GM23248 (cell line): ENCODE measurements around the gene RNF32. TPM values are rescaled to one million over a fixed set of nuclear protein-coding genes. Genes with fewer than 3 reads are reported as not detected.
"Not testable (repeated sequence)": the region's sequence is repeated elsewhere in the genome, so short reads cannot be mapped to it uniquely, and the experiment has no call there.

Experiments used
- DNase-seq: peaks from one replicate; pipeline ENCODE4 v3.0.0-alpha.2; 2015
- H2AFZ ChIP-seq: fragments of 200-600 bp; sonication (generic); 2 replicates; pipeline ENCODE4 v1.6.1; 2016; ENCODE audit warnings: antibody characterized with exemption
- H3F3A ChIP-seq: fragments of 200-600 bp; sonication (generic); 2 replicates; pipeline ENCODE4 v1.6.1; 2016; ENCODE audit warnings: mild to moderate bottlenecking, antibody characterized with exemption, mixed run types; ENCODE audit not compliant: insufficient read depth
- H3K27ac ChIP-seq: fragments of 200-600 bp; sonication (generic); 2 replicates; pipeline ENCODE4 v1.5.1; 2016; ENCODE audit warnings: mild to moderate bottlenecking
- H3K27me3 ChIP-seq: fragments of 200-600 bp; sonication (generic); replicated peaks from 2 replicates; pipeline ENCODE4 v1.6.1; 2016; ENCODE audit warnings: mild to moderate bottlenecking; ENCODE audit not compliant: insufficient read depth
- H3K36me3 ChIP-seq: fragments of 200-600 bp; sonication (generic); 2 replicates; pipeline ENCODE4 v1.6.1; 2016; ENCODE audit warnings: low read depth, mild to moderate bottlenecking
- H3K4me1 ChIP-seq: fragments of 200-600 bp; sonication (generic); 2 replicates; pipeline ENCODE4 v1.6.1; 2016; ENCODE audit warnings: mild to moderate bottlenecking; ENCODE audit not compliant: insufficient read depth
- H3K4me2 ChIP-seq: fragments of 200-600 bp; sonication (generic); one replicate; pipeline ENCODE4 v1.6.1; 2016; ENCODE audit warnings: mild to moderate bottlenecking; ENCODE audit not compliant: unreplicated experiment
- H3K4me3 ChIP-seq: fragments of 200-600 bp; sonication (generic); 2 replicates; pipeline ENCODE4 v1.5.1; 2016; ENCODE audit warnings: mild to moderate bottlenecking
- H3K79me2 ChIP-seq: fragments of 200-600 bp; sonication (generic); 2 replicates; pipeline ENCODE4 v1.6.1; 2016; ENCODE audit warnings: mild to moderate bottlenecking; ENCODE audit not compliant: insufficient read depth
- H3K9ac ChIP-seq: fragments of 200-600 bp; sonication (generic); 2 replicates; pipeline ENCODE4 v1.6.1; 2016; ENCODE audit warnings: mild to moderate bottlenecking
- H3K9me2 ChIP-seq: fragments of 200-600 bp; sonication (generic); 2 replicates; pipeline ENCODE4 v1.6.1; 2016; ENCODE audit warnings: mixed run types, mild to moderate bottlenecking, moderate library complexity; ENCODE audit not compliant: insufficient read depth
- H3K9me3 ChIP-seq: fragments of 200-600 bp; sonication (generic); one replicate; pipeline ENCODE4 v1.6.1; 2017; ENCODE audit warnings: low read depth
- H4K20me1 ChIP-seq: fragments of 200-600 bp; sonication (generic); 2 replicates; pipeline ENCODE4 v1.6.0; 2016; ENCODE audit not compliant: insufficient read depth
- EZH2 ChIP-seq: fragments of 200-600 bp; sonication (generic); IDR thresholded peaks from 2 replicates; pipeline ENCODE4 v1.6.1; 2018; ENCODE audit warnings: antibody characterized with exemption, mild to moderate bottlenecking; ENCODE audit not compliant: insufficient read depth, poor library complexity, severe bottlenecking
- EZH2phosphoT487 ChIP-seq: fragments of 200-600 bp; sonication (generic); IDR thresholded peaks from 2 replicates; pipeline ENCODE4 v1.6.1; 2018; ENCODE audit warnings: antibody characterized with exemption, moderate library complexity, mild to moderate bottlenecking, low read depth; ENCODE audit not compliant: insufficient read depth
- WGBS, 2 experiments: methylation state at CpG; one replicate each; pipeline ENCODE4 v1.1.6; 2015 to 2017; ENCODE audit warnings: low lambda C conversion rate in 2 of 2, low coverage in 1 of 2; ENCODE audit errors: missing lambda C conversion rate in 2 of 2; 5-methylcytosine and 5-hydroxymethylcytosine counted together
- in situ Hi-C: fragments of 300-500 bp; cut with MboI; formaldehyde crosslinking; loops from 2 replicates; pipeline ENCODE4 v1.15.0; 2020
- polyA plus RNA-seq: library from polyadenylated mRNA; unstranded; fragments of >200 nt; fragmentation: Nextera tagmentation; extraction: Ambion mirVana; gene quantifications from 2 replicates; pipeline ENCODE4 v1.2.1, GENCODE V29; 2016
- total RNA-seq: library from RNA; depleted of rRNA; stranded (reverse); fragments of >200 nt; shearing (Covaris generic); gene quantifications from 2 replicates; pipeline ENCODE4 v1.2.3, GENCODE V29; 2014

Gene RNF32
- total and polyA plus RNA-seq, 2 experiments from 2014 or later, result 1.1 to 2.4 TPM

GRCh38 chr7:156691764-156692163 lies 51.2 kb downstream of the RNF32 start:
- H3K9ac ChIP-seq, result no peak overlapping the region
- 70 to 75% methylated on average over 5 of the region's 5 CpGs for WGBS, 2 experiments
- no peaks in the 10 kb centered on the region for H3F3A ChIP-seq
- H3K27ac ChIP-seq, result no peak overlapping the region
- in situ Hi-C loops, result no loop called here
- H3K79me2 ChIP-seq, result no peaks in the 10 kb centered on the region
- no peaks in the 10 kb centered on the region for H3K36me3 ChIP-seq
- no peak overlapping the region for H3K4me3 ChIP-seq
- H3K9me2 ChIP-seq, result no peaks in the 10 kb centered on the region
- H3K4me1 ChIP-seq, result no peaks in the 10 kb centered on the region
- H3K9me3 ChIP-seq, result no peaks in the 10 kb centered on the region
- no peaks in the 10 kb centered on the region for H4K20me1 ChIP-seq
- TF ChIP-seq EZH2 (no peak), EZH2phosphoT487 (no peak)
- H3K27me3 ChIP-seq, result no peaks in the 10 kb centered on the region
- no peak overlapping the region for H2AFZ ChIP-seq
- DNase-seq, result no peak
- no peak overlapping the region for H3K4me2 ChIP-seq

GRCh38 chr7:156692849-156693248 lies 52.3 kb downstream of the RNF32 start:
- Histone ChIP-seq H3K4me3 (no peak overlapping the region), H3K79me2 (no peaks in the 10 kb centered on the region), H3K4me1 (no peaks in the 10 kb centered on the region), H3K9me2 (no peaks in the 10 kb centered on the region), H2AFZ (no peak overlapping the region), H3K36me3 (no peaks in the 10 kb centered on the region), H4K20me1 (no peaks in the 10 kb centered on the region), H3K27ac (no peak overlapping the region), H3K9ac (no peak overlapping the region), H3K27me3 (no peaks in the 10 kb centered on the region), H3K4me2 (no peak overlapping the region), H3F3A (no peaks in the 10 kb centered on the region), H3K9me3 (no peaks in the 10 kb centered on the region)
- TF ChIP-seq EZH2phosphoT487 (no peak), EZH2 (no peak)
- WGBS, 2 experiments, result 86 to 89% methylated on average over 1 of the region's 1 CpG
- DNase-seq, result no peak
- in situ Hi-C loops, result no loop called here

- Histone ChIP-seq H3K9me2 (no peaks in the 10 kb centered on the region), H3K27ac (no peak overlapping the region), H3K27me3 (no peaks in the 10 kb centered on the region), H2AFZ (no peak overlapping the region), H3K4me1 (no peaks in the 10 kb centered on the region), H3K9ac (no peak overlapping the region), H3K79me2 (no peaks in the 10 kb centered on the region), H3K4me2 (no peak overlapping the region), H3F3A (no peaks in the 10 kb centered on the region), H3K4me3 (no peak overlapping the region), H4K20me1 (no peaks in the 10 kb centered on the region), H3K36me3 (no peaks in the 10 kb centered on the region), H3K9me3 (no peaks in the 10 kb centered on the region)
- TF ChIP-seq EZH2phosphoT487 (no peak), EZH2 (no peak)
- in situ Hi-C loops, result no loop called here
- DNase-seq, result no peak
- WGBS, 2 experiments, result 88 to 89% methylated on average over 3 of the region's 3 CpGs
These were observed 53.1 kb downstream of the RNF32 start for GRCh38 chr7:156693627-156694026.

DNA sequence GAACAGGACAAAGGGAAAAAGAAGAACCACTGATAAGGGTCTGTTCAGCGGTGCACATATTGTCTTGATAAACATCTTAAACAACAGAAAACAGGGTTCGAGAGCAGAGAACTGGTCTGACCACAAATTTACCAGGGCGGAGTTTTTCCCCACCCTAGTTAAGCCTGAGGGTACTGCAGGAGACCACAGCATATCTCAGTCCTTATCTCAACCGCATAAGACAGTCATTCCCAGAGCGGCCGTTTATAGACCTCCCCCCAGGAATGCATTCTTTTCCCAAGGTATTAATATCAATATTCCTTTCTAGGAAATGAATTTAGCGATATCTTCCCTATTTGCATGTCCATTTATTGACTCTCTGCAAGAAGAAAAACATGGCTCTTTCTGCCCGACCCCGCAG lies 56.7 kb downstream of the RNF32 start:
- H3K4me3 ChIP-seq, H3F3A ChIP-seq, H3K36me3 ChIP-seq, H3K9ac ChIP-seq, in situ Hi-C loops, H3K4me1 ChIP-seq, H3K79me2 ChIP-seq, H3K4me2 ChIP-seq, H3K9me3 ChIP-seq, H3K9me2 ChIP-seq, H2AFZ ChIP-seq, H3K27ac ChIP-seq, H3K27me3 ChIP-seq, DNase-seq, H4K20me1 ChIP-seq: not testable (repeated sequence)
- 89 to 92% methylated on average over 9 of the region's 9 CpGs for WGBS, 2 experiments

GRCh38 chr7:156698512-156698911 lies 57.9 kb downstream of the RNF32 start:
- H3K79me2 ChIP-seq, result not testable (repeated sequence)
- WGBS, 2 experiments, result 92% methylated on average over 4 of the region's 4 CpGs

GRCh38 chr7:156701787-156702186 lies 61.2 kb downstream of the RNF32 start:
- H3K4me2 ChIP-seq, H3K4me1 ChIP-seq, H3K27me3 ChIP-seq, H4K20me1 ChIP-seq, H3F3A ChIP-seq, in situ Hi-C loops, DNase-seq, H3K9me3 ChIP-seq, H3K36me3 ChIP-seq, H2AFZ ChIP-seq, H3K9ac ChIP-seq, H3K27ac ChIP-seq, H3K4me3 ChIP-seq, H3K9me2 ChIP-seq, H3K79me2 ChIP-seq: not testable (repeated sequence)
- 77 to 81% methylated on average over 1 of the region's 1 CpG for WGBS, 2 experiments

More at GRCh38 chr7:156698512-156698911, 57.9 kb downstream of the RNF32 start:
- H4K20me1 ChIP-seq, H3K27ac ChIP-seq, H3K27me3 ChIP-seq, H2AFZ ChIP-seq, H3K4me1 ChIP-seq, H3K4me2 ChIP-seq, DNase-seq, H3K9me3 ChIP-seq, H3K4me3 ChIP-seq, H3K9ac ChIP-seq, in situ Hi-C loops, H3K36me3 ChIP-seq, H3K9me2 ChIP-seq, H3F3A ChIP-seq: not testable (repeated sequence)
